Body of pancreas (tissue), 4 donors: Measurements from ENCODE around the gene PHKB. TPM values are rescaled to one million over a fixed set of nuclear protein-coding genes. Genes with fewer than 3 reads are reported as not detected.

Experiments used
- ATAC-seq: fragments of 150-250 bp; one replicate; pipeline ENCODE4 v1.9.1; 2016
- DNase-seq, 4 donors: peaks; one replicate each; pipeline ENCODE4 v3.0.0-alpha.2; 2019
- H3K27ac ChIP-seq, 4 donors: fragments of 200-600 bp; sonication (generic); 1 replicate in 3 of 4; 2 replicates in 1 of 4; pipeline versions ENCODE4 v1.5.1 to v1.6.1; 2016 to 2019; ENCODE audit warnings: mild to moderate bottlenecking in 1 of 4, mixed read lengths in 1 of 4, moderate library complexity in 1 of 4
- H3K27me3 ChIP-seq, 2 donors: fragments of 200-600 bp; sonication (generic); one replicate each; pipeline ENCODE4 v1.6.0; 2016; ENCODE audit warnings: mild to moderate bottlenecking in 1 of 2
- H3K36me3 ChIP-seq, 2 donors: fragments of 200-600 bp; sonication (generic); replicated peaks in 1 of 2; 2 replicates each; pipeline ENCODE4 v1.5.1; 2016; ENCODE audit warnings: low read depth in 2 of 2; ENCODE audit not compliant: insufficient read depth in 1 of 2
- H3K4me1 ChIP-seq: fragments of 200-600 bp; sonication (generic); one replicate; pipeline ENCODE4 v1.6.0; 2016
- H3K4me3 ChIP-seq, 2 donors: fragments of 200-600 bp; sonication (generic); 1 replicate in 1 of 2; 2 replicates in 1 of 2; pipeline ENCODE4 v1.5.1; 2016 to 2019
- H3K9me3 ChIP-seq, 3 donors: fragments of 200-600 bp; sonication (generic); 1 replicate in 2 of 3; 2 replicates in 1 of 3; pipeline ENCODE4 v1.5.1; 2016
- POLR2A ChIP-seq, 3 donors: fragments of 450-650 bp; IDR thresholded peaks; one replicate each; pipeline ENCODE4 v1.6.1; 2016; ENCODE audit warnings: antibody characterized with exemption in 3 of 3, mild to moderate bottlenecking in 2 of 3
- WGBS, 2 donors: methylation state at CpG; one replicate each; pipeline ENCODE4 v1.1.5; 2017; 5-methylcytosine and 5-hydroxymethylcytosine counted together
- intact Hi-C: fragments of 100-400 bp; cut with DNase I; formaldehyde crosslinking; loops from one replicate; pipeline ENCODE4 v1.15.1; 2023
- total RNA-seq, 2 donors: library from RNA; depleted of rRNA; stranded (reverse); fragments of >200 nt; gene quantifications; one replicate each; pipeline ENCODE4 v1.1.0, GENCODE V29; 2016
- TF ChIP-seq, protein P1 (sequence below), 7 experiments: fragments of 450-650 bp in 4 of 7; fragments of 200-600 bp in 3 of 7; sonication (generic) in 3 of 7; IDR thresholded peaks; one replicate each; pipeline ENCODE4 v1.5.1; 2016 to 2019; ENCODE audit warnings: antibody characterized with exemption in 7 of 7

PHKB gene
- total RNA-seq, 2 donors from 2014 or later = 41.5 to 72.5 TPM

DNA sequence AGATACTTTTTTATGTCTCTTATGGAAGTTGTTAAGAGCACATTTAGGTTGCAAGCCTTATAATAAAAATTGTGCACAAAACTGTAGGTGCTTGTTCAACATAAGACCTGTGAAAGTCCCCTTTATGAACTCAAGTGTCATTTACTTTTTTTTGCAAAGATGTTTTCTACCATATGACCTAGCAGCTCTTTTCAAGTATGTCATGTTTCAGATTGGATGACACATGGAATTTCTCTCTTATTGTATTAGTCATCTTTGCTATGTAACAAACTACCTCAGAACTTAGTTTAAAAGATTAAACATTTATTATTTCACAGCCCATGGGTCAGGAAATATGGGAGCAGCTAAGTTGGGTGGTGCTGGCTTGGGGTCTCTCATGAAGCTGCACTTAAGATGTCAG, 57.9 kb downstream of the PHKB start:
- no peaks in the 10 kb centered on the region for H3K9me3 ChIP-seq
- no peak overlapping the region for H3K4me3 ChIP-seq
- H3K4me1 ChIP-seq = peaks cover 4% of the 10 kb centered on the region
- TF ChIP-seq POLR2A (IDR thresholded peaks at IDR 0.05) = no peak
- TF ChIP-seq, protein P1, sequence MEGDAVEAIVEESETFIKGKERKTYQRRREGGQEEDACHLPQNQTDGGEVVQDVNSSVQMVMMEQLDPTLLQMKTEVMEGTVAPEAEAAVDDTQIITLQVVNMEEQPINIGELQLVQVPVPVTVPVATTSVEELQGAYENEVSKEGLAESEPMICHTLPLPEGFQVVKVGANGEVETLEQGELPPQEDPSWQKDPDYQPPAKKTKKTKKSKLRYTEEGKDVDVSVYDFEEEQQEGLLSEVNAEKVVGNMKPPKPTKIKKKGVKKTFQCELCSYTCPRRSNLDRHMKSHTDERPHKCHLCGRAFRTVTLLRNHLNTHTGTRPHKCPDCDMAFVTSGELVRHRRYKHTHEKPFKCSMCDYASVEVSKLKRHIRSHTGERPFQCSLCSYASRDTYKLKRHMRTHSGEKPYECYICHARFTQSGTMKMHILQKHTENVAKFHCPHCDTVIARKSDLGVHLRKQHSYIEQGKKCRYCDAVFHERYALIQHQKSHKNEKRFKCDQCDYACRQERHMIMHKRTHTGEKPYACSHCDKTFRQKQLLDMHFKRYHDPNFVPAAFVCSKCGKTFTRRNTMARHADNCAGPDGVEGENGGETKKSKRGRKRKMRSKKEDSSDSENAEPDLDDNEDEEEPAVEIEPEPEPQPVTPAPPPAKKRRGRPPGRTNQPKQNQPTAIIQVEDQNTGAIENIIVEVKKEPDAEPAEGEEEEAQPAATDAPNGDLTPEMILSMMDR (IDR thresholded peaks at IDR 0.05) = no peak
- H3K27ac ChIP-seq = no peak overlapping the region
- no peak for DNase-seq
- H3K36me3 ChIP-seq = no peaks in the 10 kb centered on the region
- no peaks in the 10 kb centered on the region for H3K27me3 ChIP-seq
- intact Hi-C loops = no loop called here
- ATAC-seq = no peak

DNA sequence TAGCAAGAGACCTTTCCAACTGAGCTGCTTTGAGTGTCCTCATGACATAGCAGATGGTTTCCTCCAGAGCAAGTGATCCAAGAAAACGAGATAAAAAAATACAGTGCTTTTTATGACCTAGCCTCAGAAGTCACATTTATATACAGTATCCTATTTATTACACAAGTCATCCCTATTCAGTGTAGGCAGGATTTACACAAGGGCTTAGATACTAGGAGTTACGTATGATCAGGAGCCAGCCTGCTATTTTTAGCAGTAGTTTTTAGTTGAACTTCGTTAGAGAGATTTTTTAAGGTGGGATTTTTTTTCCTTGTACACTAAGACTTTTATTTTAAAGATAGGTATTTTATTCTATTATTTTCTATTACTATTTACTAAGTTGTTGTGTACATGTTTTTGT, 58.4 kb downstream of the PHKB start:
- H3K36me3 ChIP-seq = no peaks in the 10 kb centered on the region
- H3K9me3 ChIP-seq = no peaks in the 10 kb centered on the region
- H3K27me3 ChIP-seq = no peaks in the 10 kb centered on the region
- H3K4me3 ChIP-seq = no peak overlapping the region
- WGBS, 2 donors = 68 to 70% methylated on average over 3 of the region's 3 CpGs
- intact Hi-C loops = no loop called here
- ATAC-seq (no peak), DNase-seq (no peak)
- H3K4me1 ChIP-seq = peaks cover 4% of the 10 kb centered on the region
- H3K27ac ChIP-seq = no peak overlapping the region
- TF ChIP-seq, protein P1 (IDR thresholded peaks at IDR 0.05) = no peak
- no peak for TF ChIP-seq POLR2A (IDR thresholded peaks at IDR 0.05)

DNA sequence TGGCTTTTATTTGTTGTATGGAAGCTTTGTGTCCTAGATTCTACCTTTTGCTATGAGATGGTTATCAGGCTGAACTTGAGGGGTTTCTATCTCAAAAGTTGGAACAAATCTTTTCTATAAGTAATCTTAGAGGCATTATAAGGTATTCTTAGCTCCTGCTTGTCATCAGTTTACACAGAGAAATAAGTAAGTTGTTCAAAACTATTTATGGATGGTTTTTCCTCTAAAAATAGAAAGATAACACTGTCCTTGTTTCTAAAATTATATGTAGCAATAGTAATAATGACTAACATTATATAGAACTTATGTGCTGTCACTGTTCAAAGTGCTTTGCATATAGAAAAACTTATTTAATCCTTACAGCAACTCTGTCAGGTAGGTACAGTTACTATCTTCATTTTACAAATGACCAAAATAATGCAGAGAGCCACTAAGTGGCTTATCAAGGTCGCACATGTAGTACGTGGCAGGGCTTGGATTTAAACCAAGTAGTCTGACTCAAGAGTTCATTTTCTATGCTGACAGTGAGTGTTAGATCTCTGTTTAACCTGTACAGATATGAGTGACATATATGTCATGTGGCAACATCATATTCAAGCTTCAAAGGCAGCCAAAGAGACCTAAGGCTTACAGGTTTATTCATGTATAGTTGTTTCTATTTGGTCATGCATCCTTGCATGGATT, 59.0 kb downstream of the PHKB start:
- no peaks in the 10 kb centered on the region for H3K36me3 ChIP-seq
- no peaks in the 10 kb centered on the region for H3K9me3 ChIP-seq
- H3K4me3 ChIP-seq = no peak overlapping the region
- no peak for ATAC-seq
- WGBS, 2 donors = 22 to 24% methylated on average over 2 of the region's 2 CpGs
- peaks cover 4% of the 10 kb centered on the region for H3K4me1 ChIP-seq
- TF ChIP-seq, protein P1 (IDR thresholded peaks at IDR 0.05) = no peak
- no peak for TF ChIP-seq POLR2A (IDR thresholded peaks at IDR 0.05)
- H3K27ac ChIP-seq = no peak overlapping the region
- H3K27me3 ChIP-seq = no peaks in the 10 kb centered on the region
- peak in 1 of 4 donors; percentile 6 for DNase-seq
- intact Hi-C loops = no loop called here

DNA sequence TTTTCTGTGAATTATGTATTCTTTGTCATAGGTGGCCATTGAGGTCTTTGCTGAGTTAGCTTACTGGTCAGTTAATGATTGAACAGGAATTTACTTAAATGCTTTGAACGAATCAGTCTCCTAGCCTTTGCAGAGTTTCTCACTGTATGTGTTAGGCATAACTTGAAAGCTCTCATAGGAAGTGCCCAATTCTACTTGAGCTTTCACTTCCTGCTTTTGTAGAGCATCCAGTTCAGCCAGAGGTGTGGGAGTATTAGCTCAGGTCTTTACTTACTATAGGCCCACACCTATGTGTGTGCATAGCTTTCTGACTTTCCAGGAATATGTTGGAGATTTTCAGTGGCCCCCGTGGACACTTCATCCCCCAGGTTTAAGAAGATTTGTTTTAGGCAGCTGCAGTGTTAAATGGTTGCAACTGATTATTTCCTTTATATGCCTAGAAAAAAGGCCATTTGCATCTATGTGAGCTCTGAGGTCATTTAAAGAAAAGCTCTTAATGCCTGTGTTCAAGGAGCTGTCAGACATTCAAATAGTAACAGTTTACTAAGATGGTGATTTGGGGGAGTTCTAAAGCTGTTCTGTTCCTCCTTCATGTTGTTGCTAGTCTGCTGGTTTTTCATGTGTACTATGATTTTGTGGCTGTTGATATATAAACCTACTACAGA, 62.3 kb downstream of the PHKB start:
- Histone ChIP-seq H3K27ac (no peak overlapping the region), H3K4me1 (peaks cover 4% of the 10 kb centered on the region), H3K9me3 (no peaks in the 10 kb centered on the region), H3K4me3 (no peak overlapping the region), H3K27me3 (no peaks in the 10 kb centered on the region), H3K36me3 (no peaks in the 10 kb centered on the region)
- WGBS, 2 donors = 45 to 55% methylated on average over 2 of the region's 2 CpGs
- TF ChIP-seq POLR2A (IDR thresholded peaks at IDR 0.05) = no peak
- TF ChIP-seq, protein P1 (IDR thresholded peaks at IDR 0.05) = no peak
- DNase-seq (no peak), ATAC-seq (no peak)
- intact Hi-C loops = no loop called here

DNA sequence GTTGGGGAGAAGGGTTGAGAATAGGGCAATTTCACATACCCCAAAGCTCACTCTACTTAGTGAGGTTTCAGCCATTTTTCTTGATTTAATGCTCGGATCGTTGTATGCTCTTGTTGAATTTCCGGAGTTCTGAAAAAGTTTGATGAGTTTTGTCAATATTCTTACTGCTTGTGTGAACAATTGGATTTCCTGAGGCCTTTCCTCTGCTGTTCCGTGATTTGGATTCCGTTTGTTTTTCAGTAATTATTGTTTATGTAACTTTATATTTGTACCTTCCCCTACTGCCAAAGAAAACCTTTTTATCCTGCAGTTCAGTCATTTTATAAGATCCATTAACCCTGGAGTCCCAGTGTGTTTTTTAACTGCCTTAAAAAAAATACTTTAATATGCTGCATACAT, 62.9 kb downstream of the PHKB start:
- H3K4me3 ChIP-seq = no peak overlapping the region
- H3K36me3 ChIP-seq = no peaks in the 10 kb centered on the region
- no peaks in the 10 kb centered on the region for H3K9me3 ChIP-seq
- intact Hi-C loops = no loop called here
- ATAC-seq (no peak), DNase-seq (no peak)
- H3K27ac ChIP-seq = no peak overlapping the region
- H3K4me1 ChIP-seq = peaks cover 4% of the 10 kb centered on the region
- no peaks in the 10 kb centered on the region for H3K27me3 ChIP-seq
- TF ChIP-seq, protein P1 (IDR thresholded peaks at IDR 0.05) = no peak
- no peak for TF ChIP-seq POLR2A (IDR thresholded peaks at IDR 0.05)
- WGBS, 2 donors = 75 to 86% methylated on average over 5 of the region's 5 CpGs
